ENCODE results near the gene POU6F1.

- no peak for TF ChIP-seq CTCF (IDR thresholded peaks at IDR 0.05)
- TF ChIP-seq ZFX (IDR thresholded peaks at IDR 0.05; ENCODE audit: borderline replicate concordance): no peak
These were observed 34.5 kb downstream of the POU6F1 start for GRCh38 chr12:51183349-51183748.

Data from 22Rv1 (cell line).